HepG2 (cell line): ENCODE measurements around the gene ATG4B. TPM values are rescaled to one million over a fixed set of nuclear protein-coding genes. Genes with fewer than 3 reads are reported as not detected.

Source experiments
- GATA4 ChIP-seq: sonication (generic); IDR thresholded peaks from 2 replicates; pipeline ENCODE4 v1.6.1; 2016; ENCODE audit warnings: antibody characterized with exemption, low read depth, borderline replicate concordance
- KDM5A ChIP-seq: fragments of 200-600 bp; sonication (generic); IDR thresholded peaks from 2 replicates; pipeline ENCODE4 v1.7.0; 2018; ENCODE audit warnings: antibody characterized with exemption, mild to moderate bottlenecking, low read length, borderline replicate concordance
- MTF2 ChIP-seq: sonication (generic); formaldehyde crosslinking; IDR thresholded peaks from 2 replicates; pipeline ENCODE4 v1.5.0; 2020; ENCODE audit warnings: missing genetic modification reagents, borderline replicate concordance
- RBM22 ChIP-seq: fragments of 200-400 bp; formaldehyde crosslinking; optimal IDR thresholded peaks from 2 replicates; pipeline ENCODE3; 2017; ENCODE audit warnings: mild to moderate bottlenecking, low read length, moderate library complexity
- RXRB ChIP-seq: IDR thresholded peaks from 2 replicates; pipeline ENCODE4 v1.6.1; 2016; ENCODE audit warnings: borderline replicate concordance, missing genetic modification reagents, missing compliant biosample characterization
- SALL1 ChIP-seq: sonication (generic); formaldehyde crosslinking; IDR thresholded peaks from 2 replicates; pipeline ENCODE4 v1.8.0; 2022; ENCODE audit warnings: mild to moderate bottlenecking, missing genetic modification reagents
- SIX1 ChIP-seq: sonication (generic); formaldehyde crosslinking; IDR thresholded peaks from 2 replicates; pipeline ENCODE4 v1.4.0; 2020; ENCODE audit warnings: missing genetic modification reagents, borderline replicate concordance
- SMAD9 ChIP-seq: sonication (generic); formaldehyde crosslinking; IDR thresholded peaks from 2 replicates; pipeline ENCODE4 v1.5.1; 2020; ENCODE audit warnings: mild to moderate bottlenecking, missing genetic modification reagents
- U2AF1 ChIP-seq: fragments of 200-400 bp; formaldehyde crosslinking; optimal IDR thresholded peaks from 2 replicates; pipeline ENCODE3; 2017; ENCODE audit warnings: mild to moderate bottlenecking, low read depth, low read length
- ZNF3 ChIP-seq: IDR thresholded peaks from 2 replicates; pipeline ENCODE4 v1.7.0; 2017; ENCODE audit warnings: inconsistent platforms
- ZNF468 ChIP-seq: sonication (generic); formaldehyde crosslinking; IDR thresholded peaks from 2 replicates; pipeline ENCODE4 v1.8.0; 2022; ENCODE audit warnings: mild to moderate bottlenecking, moderate library complexity, missing genetic modification reagents
- ZNF484 ChIP-seq: sonication (generic); formaldehyde crosslinking; IDR thresholded peaks from 2 replicates; pipeline ENCODE4 v1.5.1; 2020; ENCODE audit warnings: mild to moderate bottlenecking, low read depth, missing genetic modification reagents, borderline replicate concordance
- ZNF768 ChIP-seq: sonication (generic); formaldehyde crosslinking; IDR thresholded peaks from 2 replicates; pipeline ENCODE4 v1.4.0; 2020; ENCODE audit warnings: missing genetic modification reagents
- ZSCAN30 ChIP-seq: sonication (generic); formaldehyde crosslinking; IDR thresholded peaks from 2 replicates; pipeline ENCODE4 v1.5.0; 2020; ENCODE audit warnings: mild to moderate bottlenecking, missing genetic modification reagents
- polyA plus RNA-seq, 8 experiments: library from polyadenylated mRNA; depleted of rRNA in 3 of 8; stranded (reverse) in 7 of 8; unstranded in 1 of 8; fragments of >200 nt; fragmentation: Illumina TruSeq in 4 of 8; extraction: Trizol in 4 of 8; gene quantifications; 2 replicates each; pipeline versions ENCODE4 v1.2.1 to v1.2.3, GENCODE V29; 2011 to 2016; ENCODE audit warnings: low read depth in 4 of 8, missing spikeins in 1 of 8, mixed read lengths in 1 of 8; ENCODE audit not compliant: insufficient read depth in 1 of 8
- total RNA-seq, 5 experiments: library from RNA; depleted of rRNA; stranded (reverse); fragments of >200 nt; fragmentation: Illumina TruSeq; extraction: Trizol; gene quantifications; 2 replicates each; pipeline ENCODE4 v1.2.3, GENCODE V29; 2016; ENCODE audit warnings: low read depth in 1 of 5
- TF ChIP-seq, protein P1 (sequence below), 2 experiments: fragments of 450-650 bp in 1 of 2; sonication (generic) in 1 of 2; formaldehyde crosslinking in 1 of 2; IDR thresholded peaks; 2 replicates each; pipeline versions ENCODE4 v1.6.1 to v1.8.0; 2016 to 2022; ENCODE audit warnings: antibody characterized with exemption in 1 of 2, mild to moderate bottlenecking in 1 of 2, missing genetic modification reagents in 1 of 2
- TF ChIP-seq, protein P2 (sequence below): sonication (generic); formaldehyde crosslinking; IDR thresholded peaks from 2 replicates; pipeline ENCODE4 v1.4.0; 2020; ENCODE audit warnings: low read depth, missing genetic modification reagents

The ATG4B gene
- total and polyA plus RNA-seq, 2 of the 13 experiments (the other 11 are each of a cell fraction or from before 2014, with no cell fraction given): 95.5 to 239 TPM

DNA sequence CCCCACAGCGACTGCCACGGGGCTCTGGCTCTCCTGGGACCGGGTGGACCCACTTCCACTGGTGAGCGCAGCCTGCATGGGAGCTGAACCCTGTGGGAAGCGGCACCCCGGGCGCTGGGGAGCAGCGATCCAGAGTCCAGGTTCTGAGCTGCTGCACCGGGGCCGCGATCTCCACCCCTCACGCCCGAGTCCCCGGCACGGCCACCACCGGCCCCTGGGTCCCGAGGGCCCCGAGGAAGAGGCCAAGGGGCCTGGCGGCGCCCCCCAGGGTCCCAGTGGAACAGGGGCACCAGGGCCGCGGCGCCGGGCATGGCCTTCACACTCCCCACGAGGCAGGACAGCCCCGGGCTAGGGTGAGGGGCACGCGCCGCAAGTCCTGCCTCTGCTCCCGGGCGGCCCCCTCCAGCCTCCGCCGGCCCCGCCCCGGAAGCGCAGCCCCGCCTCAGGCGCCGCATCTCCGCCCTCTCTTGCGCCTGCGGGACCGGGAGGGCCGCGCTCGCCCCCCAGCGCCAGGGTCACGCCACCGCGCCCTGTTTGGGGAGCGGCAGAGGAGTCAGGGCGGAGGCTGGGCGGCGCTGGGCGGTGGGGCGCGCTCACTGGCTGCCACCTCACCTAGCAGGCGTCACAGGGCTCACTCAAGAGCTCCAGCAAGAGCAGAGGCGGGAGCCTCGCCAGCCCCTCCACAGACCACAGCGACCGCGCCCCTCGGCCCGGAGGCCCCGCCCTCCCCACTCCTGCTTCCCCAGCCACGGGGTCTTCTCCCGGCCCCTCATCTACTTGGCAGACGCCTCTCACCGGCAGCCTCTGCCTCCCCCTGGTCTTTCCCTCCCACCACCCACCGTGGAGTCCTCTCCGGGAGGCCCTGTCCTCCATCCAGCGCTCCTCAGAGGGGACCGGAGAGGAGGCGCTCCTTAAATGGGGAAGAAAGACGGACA, 27.4 kb upstream of the ATG4B start (continued):
- TF ChIP-seq, protein P1, sequence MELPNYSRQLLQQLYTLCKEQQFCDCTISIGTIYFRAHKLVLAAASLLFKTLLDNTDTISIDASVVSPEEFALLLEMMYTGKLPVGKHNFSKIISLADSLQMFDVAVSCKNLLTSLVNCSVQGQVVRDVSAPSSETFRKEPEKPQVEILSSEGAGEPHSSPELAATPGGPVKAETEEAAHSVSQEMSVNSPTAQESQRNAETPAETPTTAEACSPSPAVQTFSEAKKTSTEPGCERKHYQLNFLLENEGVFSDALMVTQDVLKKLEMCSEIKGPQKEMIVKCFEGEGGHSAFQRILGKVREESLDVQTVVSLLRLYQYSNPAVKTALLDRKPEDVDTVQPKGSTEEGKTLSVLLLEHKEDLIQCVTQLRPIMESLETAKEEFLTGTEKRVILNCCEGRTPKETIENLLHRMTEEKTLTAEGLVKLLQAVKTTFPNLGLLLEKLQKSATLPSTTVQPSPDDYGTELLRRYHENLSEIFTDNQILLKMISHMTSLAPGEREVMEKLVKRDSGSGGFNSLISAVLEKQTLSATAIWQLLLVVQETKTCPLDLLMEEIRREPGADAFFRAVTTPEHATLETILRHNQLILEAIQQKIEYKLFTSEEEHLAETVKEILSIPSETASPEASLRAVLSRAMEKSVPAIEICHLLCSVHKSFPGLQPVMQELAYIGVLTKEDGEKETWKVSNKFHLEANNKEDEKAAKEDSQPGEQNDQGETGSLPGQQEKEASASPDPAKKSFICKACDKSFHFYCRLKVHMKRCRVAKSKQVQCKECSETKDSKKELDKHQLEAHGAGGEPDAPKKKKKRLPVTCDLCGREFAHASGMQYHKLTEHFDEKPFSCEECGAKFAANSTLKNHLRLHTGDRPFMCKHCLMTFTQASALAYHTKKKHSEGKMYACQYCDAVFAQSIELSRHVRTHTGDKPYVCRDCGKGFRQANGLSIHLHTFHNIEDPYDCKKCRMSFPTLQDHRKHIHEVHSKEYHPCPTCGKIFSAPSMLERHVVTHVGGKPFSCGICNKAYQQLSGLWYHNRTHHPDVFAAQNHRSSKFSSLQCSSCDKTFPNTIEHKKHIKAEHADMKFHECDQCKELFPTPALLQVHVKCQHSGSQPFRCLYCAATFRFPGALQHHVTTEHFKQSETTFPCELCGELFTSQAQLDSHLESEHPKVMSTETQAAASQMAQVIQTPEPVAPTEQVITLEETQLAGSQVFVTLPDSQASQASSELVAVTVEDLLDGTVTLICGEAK (IDR thresholded peaks at IDR 0.05): no peak
- TF ChIP-seq, protein P1 (CRISPR knock-in tag; IDR thresholded peaks at IDR 0.05): peak; percentile 79
- TF ChIP-seq GATA4 (no peak), ZNF484 (no peak), ZNF468 (CRISPR knock-in tag) (no peak), RBM22 (peak; percentile 19), SIX1 (CRISPR knock-in tag) (no peak), ZSCAN30 (CRISPR knock-in tag) (no peak; the same call in 1 of the 2 replicates), SALL1 (CRISPR knock-in tag) (peak; percentile 87; the same call in 1 of the 2 replicates), KDM5A (peak; percentile 31; the same call in 1 of the 2 replicates), U2AF1 (no peak), RXRB (CRISPR knock-in tag) (peak; percentile 59; the same call in 1 of the 2 replicates), ZNF768 (CRISPR knock-in tag) (no peak; the same call in 1 of the 2 replicates), MTF2 (no peak), SMAD9 (CRISPR knock-in tag) (0 out of 2 replicates have a peak, but pooled peaks have one; percentile 64), ZNF3 (CRISPR knock-in tag) (no peak)
- TF ChIP-seq, protein P2, sequence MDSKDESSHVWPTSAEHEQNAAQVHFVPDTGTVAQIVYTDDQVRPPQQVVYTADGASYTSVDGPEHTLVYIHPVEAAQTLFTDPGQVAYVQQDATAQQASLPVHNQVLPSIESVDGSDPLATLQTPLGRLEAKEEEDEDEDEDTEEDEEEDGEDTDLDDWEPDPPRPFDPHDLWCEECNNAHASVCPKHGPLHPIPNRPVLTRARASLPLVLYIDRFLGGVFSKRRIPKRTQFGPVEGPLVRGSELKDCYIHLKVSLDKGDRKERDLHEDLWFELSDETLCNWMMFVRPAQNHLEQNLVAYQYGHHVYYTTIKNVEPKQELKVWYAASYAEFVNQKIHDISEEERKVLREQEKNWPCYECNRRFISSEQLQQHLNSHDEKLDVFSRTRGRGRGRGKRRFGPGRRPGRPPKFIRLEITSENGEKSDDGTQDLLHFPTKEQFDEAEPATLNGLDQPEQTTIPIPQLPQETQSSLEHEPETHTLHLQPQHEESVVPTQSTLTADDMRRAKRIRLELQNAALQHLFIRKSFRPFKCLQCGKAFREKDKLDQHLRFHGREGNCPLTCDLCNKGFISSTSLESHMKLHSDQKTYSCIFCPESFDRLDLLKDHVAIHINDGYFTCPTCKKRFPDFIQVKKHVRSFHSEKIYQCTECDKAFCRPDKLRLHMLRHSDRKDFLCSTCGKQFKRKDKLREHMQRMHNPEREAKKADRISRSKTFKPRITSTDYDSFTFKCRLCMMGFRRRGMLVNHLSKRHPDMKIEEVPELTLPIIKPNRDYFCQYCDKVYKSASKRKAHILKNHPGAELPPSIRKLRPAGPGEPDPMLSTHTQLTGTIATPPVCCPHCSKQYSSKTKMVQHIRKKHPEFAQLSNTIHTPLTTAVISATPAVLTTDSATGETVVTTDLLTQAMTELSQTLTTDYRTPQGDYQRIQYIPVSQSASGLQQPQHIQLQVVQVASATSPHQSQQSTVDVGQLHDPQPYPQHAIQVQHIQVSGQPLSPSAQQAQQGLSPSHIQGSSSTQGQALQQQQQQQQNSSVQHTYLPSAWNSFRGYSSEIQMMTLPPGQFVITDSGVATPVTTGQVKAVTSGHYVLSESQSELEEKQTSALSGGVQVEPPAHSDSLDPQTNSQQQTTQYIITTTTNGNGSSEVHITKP (CRISPR knock-in tag): no peak; the same call in none of the 2 replicates
